Measurements from ENCODE around the gene PLIN5. TPM values are rescaled to one million over a fixed set of nuclear protein-coding genes. Genes with fewer than 3 reads are reported as not detected.

Gene PLIN5
- polyA plus RNA-seq, 3 donors = 0.28 to 3.0 (median 0.58) TPM

- no peaks in the 10 kb centered on the region for H3K9me3 Mint-ChIP-seq
- no peak overlapping the region for H3K4me3 Mint-ChIP-seq
- Histone ChIP-seq H3K4me3 (replicated peaks in 1 of 3; ENCODE audit: low read depth in 2 of 3, low read length in 3 of 3) (no peak overlapping the region), H3K36me3 (replicated peaks in 1 of 2; ENCODE audit: control insufficient read depth in 1 of 2, insufficient read depth in 2 of 2, low read length in 2 of 2) (peaks cover 0 to 2% of the 10 kb centered on the region in 2 donors), H3K4me2 (replicated peaks; ENCODE audit: extremely low read depth, low read length, poor library complexity, severe bottlenecking) (no peak overlapping the region), H3K27me3 (ENCODE audit: control insufficient read depth in 2 of 2, insufficient read depth in 2 of 2, low read length in 2 of 2) (no peaks in the 10 kb centered on the region), H3K27ac (ENCODE audit: low read depth in 1 of 2, low read length in 2 of 2) (no peak overlapping the region), H2AFZ (ENCODE audit: insufficient read depth, low read depth, low read length, poor library complexity, severe bottlenecking) (no peak overlapping the region), H3K4me1 (ENCODE audit: control insufficient read depth in 1 of 2, insufficient read depth in 2 of 2, low read length in 2 of 2) (peaks cover 0 to 6% of the 10 kb centered on the region in 2 donors), H3K9ac (ENCODE audit: insufficient read depth, low read length, poor library complexity, severe bottlenecking) (no peak overlapping the region), H3K79me2 (ENCODE audit: insufficient read depth, low read length) (no peaks in the 10 kb centered on the region), H4K20me1 (ENCODE audit: insufficient read depth, low read length) (no peaks in the 10 kb centered on the region), H3K9me3 (replicated peaks in 1 of 2; ENCODE audit: control insufficient read depth in 1 of 2, insufficient read depth in 1 of 2, low read length in 2 of 2) (no peaks in the 10 kb centered on the region)
- no peak for DNase-seq
- peaks cover 9 to 15% of the 10 kb centered on the region in 2 donors for H3K36me3 Mint-ChIP-seq
- H3K4me1 Mint-ChIP-seq = peaks cover 7% of the 10 kb centered on the region
- WGBS (ENCODE audit: insufficient coverage) = 85% methylated on average over 36 of the region's 37 CpGs
- H3K27ac Mint-ChIP-seq = no peak overlapping the region
- H3K27me3 Mint-ChIP-seq (ENCODE audit: low read depth in 3 of 3) = peaks cover 3 to 7% (median 4%) of the 10 kb centered on the region in 3 donors
- intact Hi-C loops (cut with micrococcal nuclease) = no loop called here
- TF ChIP-seq CTCF (IDR thresholded peaks at IDR 0.05) = no peak
These were observed 24.4 kb downstream of the PLIN5 start for GRCh38 chr19:4510435-4511255.

GRCh38 chr19:4508698-4509097, 26.3 kb downstream of the PLIN5 start:
- TF ChIP-seq CTCF (IDR thresholded peaks at IDR 0.05) = no peak
- Histone ChIP-seq H3K4me1 (ENCODE audit: control insufficient read depth in 1 of 2, insufficient read depth in 2 of 2, low read length in 2 of 2) (peaks cover 0 to 6% of the 10 kb centered on the region in 2 donors), H3K9me3 (replicated peaks in 1 of 2; ENCODE audit: control insufficient read depth in 1 of 2, insufficient read depth in 1 of 2, low read length in 2 of 2) (no peaks in the 10 kb centered on the region), H2AFZ (ENCODE audit: insufficient read depth, low read depth, low read length, poor library complexity, severe bottlenecking) (no peak overlapping the region), H3K4me3 (replicated peaks in 1 of 3; ENCODE audit: low read depth in 2 of 3, low read length in 3 of 3) (no peak overlapping the region), H3K27ac (ENCODE audit: low read depth in 1 of 2, low read length in 2 of 2) (no peak overlapping the region), H3K36me3 (replicated peaks in 1 of 2; ENCODE audit: control insufficient read depth in 1 of 2, insufficient read depth in 2 of 2, low read length in 2 of 2) (peaks cover 0 to 8% of the 10 kb centered on the region in 2 donors), H3K4me2 (replicated peaks; ENCODE audit: extremely low read depth, low read length, poor library complexity, severe bottlenecking) (no peak overlapping the region), H3K9ac (ENCODE audit: insufficient read depth, low read length, poor library complexity, severe bottlenecking) (no peak overlapping the region), H4K20me1 (ENCODE audit: insufficient read depth, low read length) (no peaks in the 10 kb centered on the region), H3K27me3 (ENCODE audit: control insufficient read depth in 2 of 2, insufficient read depth in 2 of 2, low read length in 2 of 2) (no peaks in the 10 kb centered on the region), H3K79me2 (ENCODE audit: insufficient read depth, low read length) (no peaks in the 10 kb centered on the region)
- H3K27me3 Mint-ChIP-seq (ENCODE audit: low read depth in 3 of 3) = peaks cover 1 to 3% (median 1%) of the 10 kb centered on the region in 3 donors
- H3K9me3 Mint-ChIP-seq = no peaks in the 10 kb centered on the region
- H3K36me3 Mint-ChIP-seq = peaks cover 15 to 26% of the 10 kb centered on the region in 2 donors
- H3K4me1 Mint-ChIP-seq = peaks cover 7% of the 10 kb centered on the region
- 95% methylated on average over 13 of the region's 21 CpGs for WGBS (ENCODE audit: insufficient coverage)
- no peak for DNase-seq
- no peak overlapping the region for H3K27ac Mint-ChIP-seq
- intact Hi-C loops (cut with micrococcal nuclease) = no loop called here
- H3K4me3 Mint-ChIP-seq = no peak overlapping the region

Data from CD14-positive monocyte (primary cell).